ENCODE data around the gene MRPL28.

- TF ChIP-seq CTCF (IDR thresholded peaks at IDR 0.05; ENCODE audit: low read depth, low read length, poor library complexity, severe bottlenecking) (no peak), EZH2phosphoT487 (IDR thresholded peaks at IDR 0.05; ENCODE audit: borderline replicate concordance, low read length) (no peak)
Measured at GRCh38 chr16:376817-377418, 6.6 kb upstream of the MRPL28 start.

All from DOHH2 (cell line).